ENCODE measurements around the gene SPTBN5.

Gene SPTBN5

GRCh38 chr15:41865490-41866055, 28.3 kb downstream of the SPTBN5 start:
- H3K9me3 ChIP-seq (ENCODE audit: insufficient read depth, low read length): no peaks in the 10 kb centered on the region
- no peaks in the 10 kb centered on the region for H3K4me1 ChIP-seq (ENCODE audit: low read length)
- no peak overlapping the region for H2AFZ ChIP-seq (ENCODE audit: low read depth, low read length)
- no peak overlapping the region for H3K27ac ChIP-seq (ENCODE audit: low read length)
- no peak overlapping the region for H3K4me2 ChIP-seq (ENCODE audit: low read length)
- no peak overlapping the region for H3K4me3 ChIP-seq (ENCODE audit: low read length)
- TF ChIP-seq EZH2phosphoT487 (IDR thresholded peaks at IDR 0.05; ENCODE audit: low read depth) (no peak), CTCF (IDR thresholded peaks at IDR 0.05; ENCODE audit: low read depth, low read length) (no peak)
- H3K79me2 ChIP-seq (ENCODE audit: low read length): no peaks in the 10 kb centered on the region
- no peaks in the 10 kb centered on the region for H4K20me1 ChIP-seq (ENCODE audit: insufficient read depth, low read length)
- no peak overlapping the region for H3K9ac ChIP-seq (ENCODE audit: low read length)
- no peaks in the 10 kb centered on the region for H3K27me3 ChIP-seq (ENCODE audit: low read depth, low read length)
- no peaks in the 10 kb centered on the region for H3K36me3 ChIP-seq (replicated peaks; ENCODE audit: low read depth, low read length)

- H3K27me3 ChIP-seq (ENCODE audit: low read depth, low read length): no peaks in the 10 kb centered on the region
- no peak overlapping the region for H3K4me3 ChIP-seq (ENCODE audit: low read length)
- H3K4me2 ChIP-seq (ENCODE audit: low read length): no peak overlapping the region
- H3K27ac ChIP-seq (ENCODE audit: low read length): no peak overlapping the region
- no peaks in the 10 kb centered on the region for H3K9me3 ChIP-seq (ENCODE audit: insufficient read depth, low read length)
- no peak overlapping the region for H2AFZ ChIP-seq (ENCODE audit: low read depth, low read length)
- H3K36me3 ChIP-seq (replicated peaks; ENCODE audit: low read depth, low read length): no peaks in the 10 kb centered on the region
- H3K4me1 ChIP-seq (ENCODE audit: low read length): no peaks in the 10 kb centered on the region
- no peaks in the 10 kb centered on the region for H4K20me1 ChIP-seq (ENCODE audit: insufficient read depth, low read length)
- H3K79me2 ChIP-seq (ENCODE audit: low read length): no peaks in the 10 kb centered on the region
- H3K9ac ChIP-seq (ENCODE audit: low read length): no peak overlapping the region
- TF ChIP-seq EZH2phosphoT487 (IDR thresholded peaks at IDR 0.05; ENCODE audit: low read depth) (no peak), CTCF (IDR thresholded peaks at IDR 0.05; ENCODE audit: low read depth, low read length) (no peak)
Observed at GRCh38 chr15:41862515-41863116, 31.2 kb downstream of the SPTBN5 start.

GRCh38 chr15:41861736-41862356, 32.0 kb downstream of the SPTBN5 start:
- H4K20me1 ChIP-seq (ENCODE audit: insufficient read depth, low read length): no peaks in the 10 kb centered on the region
- no peak overlapping the region for H3K4me3 ChIP-seq (ENCODE audit: low read length)
- H3K9me3 ChIP-seq (ENCODE audit: insufficient read depth, low read length): no peaks in the 10 kb centered on the region
- H3K4me1 ChIP-seq (ENCODE audit: low read length): no peaks in the 10 kb centered on the region
- H3K36me3 ChIP-seq (replicated peaks; ENCODE audit: low read depth, low read length): no peaks in the 10 kb centered on the region
- H3K27me3 ChIP-seq (ENCODE audit: low read depth, low read length): no peaks in the 10 kb centered on the region
- no peak for TF ChIP-seq CTCF (IDR thresholded peaks at IDR 0.05; ENCODE audit: low read depth, low read length)
- no peak for TF ChIP-seq EZH2phosphoT487 (IDR thresholded peaks at IDR 0.05; ENCODE audit: low read depth)
- H3K9ac ChIP-seq (ENCODE audit: low read length): no peak overlapping the region
- H3K79me2 ChIP-seq (ENCODE audit: low read length): no peaks in the 10 kb centered on the region
- H3K4me2 ChIP-seq (ENCODE audit: low read length): no peak overlapping the region
- H3K27ac ChIP-seq (ENCODE audit: low read length): no peak overlapping the region
- no peak overlapping the region for H2AFZ ChIP-seq (ENCODE audit: low read depth, low read length)

GRCh38 chr15:41860049-41860828, 33.6 kb downstream of the SPTBN5 start:
- TF ChIP-seq EZH2phosphoT487 (IDR thresholded peaks at IDR 0.05; ENCODE audit: low read depth): no peak
- Histone ChIP-seq H3K27me3 (ENCODE audit: low read depth, low read length) (no peaks in the 10 kb centered on the region), H3K4me2 (ENCODE audit: low read length) (no peak overlapping the region), H4K20me1 (ENCODE audit: insufficient read depth, low read length) (no peaks in the 10 kb centered on the region), H2AFZ (ENCODE audit: low read depth, low read length) (peak overlapping the region; percentile 5; the same call in 1 of the 2 replicates), H3K4me1 (ENCODE audit: low read length) (no peaks in the 10 kb centered on the region), H3K9me3 (ENCODE audit: insufficient read depth, low read length) (no peaks in the 10 kb centered on the region), H3K4me3 (ENCODE audit: low read length) (no peak overlapping the region), H3K27ac (ENCODE audit: low read length) (no peak overlapping the region), H3K79me2 (ENCODE audit: low read length) (no peaks in the 10 kb centered on the region), H3K36me3 (replicated peaks; ENCODE audit: low read depth, low read length) (no peaks in the 10 kb centered on the region), H3K9ac (ENCODE audit: low read length) (no peak overlapping the region)
